Activated T-cell treated with anti-CD3 and anti-CD28 coated beads, Interleukin-2, amount 50 U/mL, for 1 hour (primary cell): ENCODE measurements around the gene TMEM120B.

Experiments
- DNase-seq: peaks from one replicate; pipeline ENCODE4 v3.0.0-alpha.2; 2020

TMEM120B gene

GRCh38 chr12:121823101-121823726, 110.7 kb downstream of the TMEM120B start:
- no peak for DNase-seq

GRCh38 chr12:121823727-121824115, 111.2 kb downstream of the TMEM120B start:
- DNase-seq, result no peak

GRCh38 chr12:121825041-121825523, 112.5 kb downstream of the TMEM120B start:
- no peak for DNase-seq

- DNase-seq, result no peak
These were observed 114.0 kb downstream of the TMEM120B start for GRCh38 chr12:121826318-121827150.

GRCh38 chr12:121827351-121828099, 115.0 kb downstream of the TMEM120B start:
- no peak for DNase-seq

GRCh38 chr12:121828306-121828705, 115.8 kb downstream of the TMEM120B start:
- no peak for DNase-seq

GRCh38 chr12:121828826-121829225, 116.3 kb downstream of the TMEM120B start:
- no peak for DNase-seq

- DNase-seq, result no peak
These were observed 116.8 kb downstream of the TMEM120B start for GRCh38 chr12:121829250-121829918.

- no peak for DNase-seq
These were observed 117.6 kb downstream of the TMEM120B start for GRCh38 chr12:121830134-121830533.

- DNase-seq, result no peak
These were observed 118.2 kb downstream of the TMEM120B start for GRCh38 chr12:121830588-121831265.
